Neural cell (in vitro differentiated cells): ENCODE data around the gene GOLGA6L10. TPM values are rescaled to one million over a fixed set of nuclear protein-coding genes. Genes with fewer than 3 reads are reported as not detected.
"Not testable (repeated sequence)": the region's sequence is repeated elsewhere in the genome, so short reads cannot be mapped to it uniquely, and the experiment has no call there.

Experiments
- H2AFZ ChIP-seq: fragments of 200-600, 300-800 bp; sonication (generic), shearing (Covaris generic); 2 replicates; pipeline ENCODE4 v1.6.0; 2014; ENCODE audit warnings: low read depth, mild to moderate bottlenecking, antibody characterized with exemption, low read length, moderate library complexity
- H3F3A ChIP-seq: fragments of 200-600 bp; shearing (Covaris generic); 2 replicates; pipeline ENCODE4 v1.6.1; 2016; ENCODE audit warnings: mild to moderate bottlenecking, moderate library complexity, mixed read lengths, antibody characterized with exemption, low read length; ENCODE audit not compliant: insufficient read depth, poor library complexity, severe bottlenecking
- H3K27ac ChIP-seq: fragments of 200-600, 300-800 bp; sonication (generic), shearing (Covaris generic); 2 replicates; pipeline ENCODE4 v1.5.1; 2014; ENCODE audit warnings: mild to moderate bottlenecking, low read length, moderate library complexity
- H3K27me3 ChIP-seq: fragments of 300-800, 200-600 bp; sonication (generic), shearing (Covaris generic); 2 replicates; pipeline ENCODE4 v1.6.0; 2014; ENCODE audit warnings: mild to moderate bottlenecking, low read depth, low read length, moderate library complexity; ENCODE audit not compliant: insufficient read depth
- H3K36me3 ChIP-seq: fragments of 300-800, 200-600 bp; sonication (generic), shearing (Covaris generic); 2 replicates; pipeline ENCODE4 v1.5.1; 2014; ENCODE audit warnings: mild to moderate bottlenecking, antibody characterized with exemption, low read length, moderate library complexity; ENCODE audit not compliant: insufficient read depth
- H3K4me2 ChIP-seq: fragments of 300-800, 200-600 bp; sonication (generic), shearing (Covaris generic); 2 replicates; pipeline ENCODE4 v1.6.0; 2014; ENCODE audit warnings: mild to moderate bottlenecking, low read length
- H3K4me3 ChIP-seq: fragments of 300-800, 200-600 bp; sonication (generic), shearing (Covaris generic); 2 replicates; pipeline ENCODE4 v1.5.1; 2014; ENCODE audit warnings: mild to moderate bottlenecking, low read length, moderate library complexity
- H3K79me2 ChIP-seq: fragments of 200-600 bp; shearing (Covaris generic); replicated peaks from 2 replicates; pipeline ENCODE4 v1.6.0; 2014; ENCODE audit warnings: mild to moderate bottlenecking, low read length, moderate library complexity; ENCODE audit not compliant: insufficient read depth
- H3K9ac ChIP-seq: fragments of 300-800, 200-600 bp; sonication (generic), shearing (Covaris generic); 2 replicates; pipeline ENCODE4 v1.6.1; 2016; ENCODE audit warnings: mild to moderate bottlenecking, low read length, mixed read lengths
- H3K9me2 ChIP-seq: fragments of 200-600 bp; shearing (Covaris generic); 2 replicates; pipeline ENCODE4 v1.6.1; 2016; ENCODE audit warnings: mild to moderate bottlenecking, low read length, mixed read lengths; ENCODE audit not compliant: insufficient read depth
- H3K9me3 ChIP-seq: fragments of 200-600, 300-800 bp; sonication (generic), shearing (Covaris generic); 2 replicates; pipeline ENCODE4 v1.6.1; 2016; ENCODE audit warnings: mild to moderate bottlenecking, mixed run types, low read length, moderate library complexity, mixed read lengths
- H4K20me1 ChIP-seq: fragments of 200-600 bp; shearing (Covaris generic); 2 replicates; pipeline ENCODE4 v1.6.1; 2016; ENCODE audit warnings: mild to moderate bottlenecking, mixed run types; ENCODE audit not compliant: insufficient read depth
- CTCF ChIP-seq: fragments of 450-650 bp; IDR thresholded peaks from 2 replicates; pipeline ENCODE4 v1.5.1; 2014; ENCODE audit warnings: antibody characterized with exemption, mild to moderate bottlenecking, moderate library complexity; ENCODE audit not compliant: poor library complexity, severe bottlenecking
- EP300 ChIP-seq: fragments of 450-650 bp; conservative IDR thresholded peaks from 2 replicates; pipeline ENCODE4 v1.6.1; 2014; ENCODE audit warnings: antibody characterized with exemption, mild to moderate bottlenecking, moderate library complexity; ENCODE audit not compliant: poor library complexity, severe bottlenecking
- EZH2 ChIP-seq: fragments of 200-600, 300-800 bp; shearing (Covaris generic), sonication (generic); IDR thresholded peaks from 2 replicates; pipeline ENCODE4 v1.6.1; 2014; ENCODE audit warnings: antibody characterized with exemption, low read length, borderline replicate concordance, mild to moderate bottlenecking; ENCODE audit not compliant: insufficient read depth, poor library complexity, severe bottlenecking
- MXI1 ChIP-seq: fragments of 450-650 bp; conservative IDR thresholded peaks from 2 replicates; pipeline ENCODE4 v1.6.1; 2014; ENCODE audit warnings: antibody characterized with exemption, mild to moderate bottlenecking; ENCODE audit not compliant: poor library complexity, severe bottlenecking
- POLR2AphosphoS5 ChIP-seq: IDR thresholded peaks from 2 replicates; pipeline ENCODE4 v1.6.1; 2012
- RAD21 ChIP-seq: fragments of 450-650 bp; conservative IDR thresholded peaks from 2 replicates; pipeline ENCODE4 v1.6.1; 2014; ENCODE audit warnings: antibody characterized with exemption, mild to moderate bottlenecking, moderate library complexity
- REST ChIP-seq: IDR thresholded peaks from 2 replicates; pipeline ENCODE4 v1.6.1; 2012; ENCODE audit warnings: borderline replicate concordance
- SMC3 ChIP-seq: fragments of 450-650 bp; conservative IDR thresholded peaks from 2 replicates; pipeline ENCODE4 v1.6.1; 2014; ENCODE audit warnings: antibody characterized with exemption, mild to moderate bottlenecking, moderate library complexity; ENCODE audit not compliant: poor library complexity
- TAF1 ChIP-seq: IDR thresholded peaks from 2 replicates; pipeline ENCODE4 v1.6.1; 2012; ENCODE audit warnings: low read depth
- polyA plus RNA-seq: library from polyadenylated mRNA; depleted of rRNA; stranded (reverse); fragments of >200 nt; gene quantifications from 2 replicates; pipeline ENCODE4 v1.2.3, GENCODE V29; 2014

Gene GOLGA6L10
- polyA plus RNA-seq, 1 donor from 2014 or later: 7.4 TPM

- Histone ChIP-seq H3K9ac (no peak overlapping the region), H3K36me3 (no peaks in the 10 kb centered on the region), H3K4me3 (no peak overlapping the region), H3K9me3 (no peaks in the 10 kb centered on the region), H3K27me3 (no peaks in the 10 kb centered on the region), H3F3A (no peaks in the 10 kb centered on the region), H4K20me1 (no peaks in the 10 kb centered on the region), H3K4me2 (no peak overlapping the region), H3K9me2 (no peaks in the 10 kb centered on the region), H2AFZ (no peak overlapping the region), H3K79me2 (peaks cover 4% of the 10 kb centered on the region), H3K27ac (no peak overlapping the region)
- TF ChIP-seq EZH2 (no peak), CTCF (no peak), REST (no peak), MXI1 (no peak), EP300 (no peak), TAF1 (no peak), SMC3 (no peak), POLR2AphosphoS5 (no peak), RAD21 (no peak)
Measured at GRCh38 chr15:82393671-82394070, 44.4 kb upstream of the GOLGA6L10 start.

- H3F3A ChIP-seq, H3K36me3 ChIP-seq, H3K4me2 ChIP-seq, H3K9me2 ChIP-seq, H3K9me3 ChIP-seq, H2AFZ ChIP-seq, H3K27me3 ChIP-seq, H4K20me1 ChIP-seq, H3K79me2 ChIP-seq, H3K27ac ChIP-seq, H3K4me3 ChIP-seq, H3K9ac ChIP-seq: not testable (repeated sequence)
Measured at GRCh38 chr15:82392077-82392476, 42.8 kb upstream of the GOLGA6L10 start.

- H3K9me2 ChIP-seq, H3K27ac ChIP-seq, H4K20me1 ChIP-seq, H2AFZ ChIP-seq, H3K79me2 ChIP-seq, H3K27me3 ChIP-seq, H3K4me2 ChIP-seq, H3K4me3 ChIP-seq, H3K9ac ChIP-seq, H3F3A ChIP-seq, H3K9me3 ChIP-seq, H3K36me3 ChIP-seq: not testable (repeated sequence)
Measured at GRCh38 chr15:82390152-82390551, 40.9 kb upstream of the GOLGA6L10 start.

- not testable (repeated sequence) for H3K79me2 ChIP-seq, H3K9ac ChIP-seq, H4K20me1 ChIP-seq, H3K27me3 ChIP-seq, H3K27ac ChIP-seq, H3F3A ChIP-seq, H3K4me2 ChIP-seq, H3K4me3 ChIP-seq, H3K36me3 ChIP-seq, H3K9me2 ChIP-seq, H3K9me3 ChIP-seq, H2AFZ ChIP-seq
Measured at GRCh38 chr15:82387209-82387608, 37.9 kb upstream of the GOLGA6L10 start.

GRCh38 chr15:82381330-82381955 lies 32.2 kb upstream of the GOLGA6L10 start:
- H3K27ac ChIP-seq, H3K9me3 ChIP-seq, H3F3A ChIP-seq, H3K36me3 ChIP-seq, H3K79me2 ChIP-seq, H3K4me3 ChIP-seq, H3K9ac ChIP-seq, H4K20me1 ChIP-seq, H3K27me3 ChIP-seq, H3K4me2 ChIP-seq, H2AFZ ChIP-seq, H3K9me2 ChIP-seq: not testable (repeated sequence)
